ENCODE results near the gene ACBD4. TPM values are rescaled to one million over a fixed set of nuclear protein-coding genes. Genes with fewer than 3 reads are reported as not detected.
A peak's percentile ranks its signal among the peaks of the same experiment; 100 is the strongest.

Gene ACBD4
- total RNA-seq, 1 experiment from 2014 or later = 9.7 TPM

DNA sequence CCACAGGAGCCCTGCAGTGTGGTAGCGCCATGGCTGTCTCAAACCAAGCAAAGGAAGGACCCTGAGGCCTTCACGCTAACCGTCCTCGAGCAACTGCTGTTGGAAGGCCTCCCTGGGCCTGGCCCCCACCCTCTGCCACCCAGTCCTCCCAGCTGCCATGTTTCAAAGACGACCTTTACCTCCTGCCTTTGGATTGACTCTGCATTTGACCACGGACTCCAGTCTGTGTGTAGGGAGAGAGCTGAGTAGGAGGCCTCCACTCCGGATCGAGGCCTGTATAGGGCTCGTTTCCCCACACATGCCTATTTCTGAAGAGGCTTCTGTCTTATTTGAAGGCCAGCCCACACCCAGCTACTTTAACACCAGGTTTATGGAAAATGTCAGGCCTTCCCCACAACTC is 27.4 kb upstream of the ACBD4 start:
- H2BK12ac ChIP-seq (ENCODE audit: insufficient read length, low read depth, low read length) = no peak overlapping the region
- whole genome bisulfite sequencing (ENCODE audit: extremely low coverage, insufficient read length, low lambda C conversion rate) = no CpG with 5 or more reads among the region's 9 CpGs
- no peak overlapping the region for H2AFZ ChIP-seq (ENCODE audit: low read length)

More for the DNA sequence above, 27.4 kb upstream of the ACBD4 start:
- Histone ChIP-seq H3K14ac (ENCODE audit: insufficient read depth, low read length) (no peak overlapping the region), H3K23ac (ENCODE audit: insufficient read length, low read depth, low read length) (no peak overlapping the region), H3K9ac (ENCODE audit: extremely low read depth, insufficient read length, low read length) (no peak overlapping the region), H2BK5ac (ENCODE audit: insufficient read length, low read length) (no peak overlapping the region), H4K5ac (ENCODE audit: insufficient read length, low read depth, low read length) (no peak overlapping the region), H3K4me2 (ENCODE audit: insufficient read depth, insufficient read length, low read length) (no peak overlapping the region), H4K91ac (ENCODE audit: insufficient read length, low read depth, low read length) (no peak overlapping the region), H3K9me3 (ENCODE audit: control insufficient read depth, low read depth, low read length) (no peaks in the 10 kb centered on the region), H3K27ac (ENCODE audit: insufficient read length, low read depth, low read length) (no peak overlapping the region), H3K56ac (ENCODE audit: insufficient read length, low read depth, low read length) (no peak overlapping the region), H3K79me2 (ENCODE audit: insufficient read depth, low read length) (no peaks in the 10 kb centered on the region), H4K8ac (replicated peaks; ENCODE audit: insufficient read length, low read depth, low read length) (no peak overlapping the region), H3K4me1 (ENCODE audit: insufficient read depth, low read length) (no peaks in the 10 kb centered on the region), H3K18ac (ENCODE audit: insufficient read length, low read depth, low read length) (no peak overlapping the region), H3K27me3 (ENCODE audit: insufficient read depth, low read length) (no peaks in the 10 kb centered on the region), H2BK15ac (ENCODE audit: low read depth, low read length) (no peak overlapping the region), H2AK5ac (ENCODE audit: insufficient read length, low read length) (no peak overlapping the region), H3K4ac (ENCODE audit: low read depth, low read length) (no peak overlapping the region), H2BK120ac (ENCODE audit: low read depth, low read length, poor library complexity, severe bottlenecking) (no peak overlapping the region), H2BK20ac (ENCODE audit: low read depth, low read length, poor library complexity, severe bottlenecking) (no peak overlapping the region), H3K79me1 (ENCODE audit: insufficient read depth, low read depth, low read length, poor library complexity, severe bottlenecking) (no peaks in the 10 kb centered on the region), H4K20me1 (ENCODE audit: control insufficient read depth, insufficient read depth, insufficient read length) (no peaks in the 10 kb centered on the region), H3K23me2 (ENCODE audit: insufficient read length, low read depth, low read length, poor library complexity, severe bottlenecking) (no peaks in the 10 kb centered on the region), H3T11ph (ENCODE audit: low read length) (no peak overlapping the region)
- TF ChIP-seq, protein P1, sequence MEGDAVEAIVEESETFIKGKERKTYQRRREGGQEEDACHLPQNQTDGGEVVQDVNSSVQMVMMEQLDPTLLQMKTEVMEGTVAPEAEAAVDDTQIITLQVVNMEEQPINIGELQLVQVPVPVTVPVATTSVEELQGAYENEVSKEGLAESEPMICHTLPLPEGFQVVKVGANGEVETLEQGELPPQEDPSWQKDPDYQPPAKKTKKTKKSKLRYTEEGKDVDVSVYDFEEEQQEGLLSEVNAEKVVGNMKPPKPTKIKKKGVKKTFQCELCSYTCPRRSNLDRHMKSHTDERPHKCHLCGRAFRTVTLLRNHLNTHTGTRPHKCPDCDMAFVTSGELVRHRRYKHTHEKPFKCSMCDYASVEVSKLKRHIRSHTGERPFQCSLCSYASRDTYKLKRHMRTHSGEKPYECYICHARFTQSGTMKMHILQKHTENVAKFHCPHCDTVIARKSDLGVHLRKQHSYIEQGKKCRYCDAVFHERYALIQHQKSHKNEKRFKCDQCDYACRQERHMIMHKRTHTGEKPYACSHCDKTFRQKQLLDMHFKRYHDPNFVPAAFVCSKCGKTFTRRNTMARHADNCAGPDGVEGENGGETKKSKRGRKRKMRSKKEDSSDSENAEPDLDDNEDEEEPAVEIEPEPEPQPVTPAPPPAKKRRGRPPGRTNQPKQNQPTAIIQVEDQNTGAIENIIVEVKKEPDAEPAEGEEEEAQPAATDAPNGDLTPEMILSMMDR (conservative IDR thresholded peaks at IDR 0.05) = no peak
- peak overlapping the region in 2 of 3 experiments; percentile 50 to 81; a peak in 3 of 7 replicates for H3K27ac Mint-ChIP-seq
- peaks cover 7 to 60% (median 55%) of the 10 kb centered on the region in 3 experiments; a peak in 6 of 7 replicates for H3K36me3 Mint-ChIP-seq (ENCODE audit: insufficient read depth in 1 of 3, low read depth in 3 of 3)
- H3K4me1 Mint-ChIP-seq = peaks cover 0 to 7% of the 10 kb centered on the region in 2 experiments; a peak in 2 of 4 replicates
- H3K4me3 Mint-ChIP-seq = no peak overlapping the region
- peaks cover 2% of the 10 kb centered on the region; the same call in 1 of the 2 replicates for H3K27me3 Mint-ChIP-seq (ENCODE audit: low read depth)
- no peak for DNase-seq
- no peaks in the 10 kb centered on the region for H3K9me3 Mint-ChIP-seq

Data from H9 (cell line).